GM18951 (cell line): Measurements from ENCODE around the gene TRIM69.
"Not testable (repeated sequence)": the region's sequence is repeated elsewhere in the genome, so short reads cannot be mapped to it uniquely, and the experiment has no call there.

Experiments used
- POLR2A ChIP-seq: IDR thresholded peaks from 4 replicates; pipeline ENCODE4 v1.6.1; 2011; ENCODE audit warnings: mild to moderate bottlenecking; ENCODE audit not compliant: insufficient read length, insufficient read depth; ENCODE audit errors: extremely low read depth
- in situ Hi-C: fragments of 300-500 bp; cut with MboI; formaldehyde crosslinking; loops from one replicate; pipeline ENCODE4 v1.12.0; 2022; ENCODE audit warnings: low sequenced_read_pairs, mixed read lengths, inconsistent platforms; ENCODE audit not compliant: unreplicated experiment

The TRIM69 gene

DNA sequence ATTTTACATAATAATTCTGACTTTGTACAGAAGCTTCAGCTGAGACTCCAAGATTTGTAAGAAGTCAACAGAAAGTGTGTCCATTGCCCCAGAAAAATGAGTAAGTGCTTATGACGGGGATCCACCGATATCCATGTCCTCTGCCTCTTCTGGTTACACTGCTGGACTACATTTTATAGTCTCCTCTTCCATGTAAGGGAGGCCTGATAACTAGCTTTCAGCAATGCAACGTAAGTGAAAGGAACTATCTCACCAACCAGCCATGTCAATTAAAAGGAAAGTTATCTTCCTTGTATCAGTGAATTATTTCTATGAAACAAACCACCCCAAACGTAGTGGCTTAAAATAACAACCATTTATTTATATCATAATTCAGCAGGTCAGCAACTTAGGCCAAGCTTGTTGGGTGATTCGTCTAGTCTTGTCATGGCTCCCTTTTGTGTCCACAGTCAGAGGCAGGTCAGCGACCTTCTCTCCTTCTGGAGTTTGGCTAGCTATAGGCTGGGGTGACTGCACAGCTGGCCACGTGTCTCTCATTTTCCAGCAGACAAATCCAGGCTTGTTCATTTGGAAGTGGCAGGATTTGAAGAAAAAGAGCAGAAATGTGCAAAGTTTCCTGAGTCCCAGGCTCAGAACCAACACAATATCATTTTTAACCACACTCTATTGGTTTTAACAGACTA is 44.9 kb downstream of the TRIM69 start:
- in situ Hi-C loops = no loop called here
- no peak for TF ChIP-seq POLR2A

- in situ Hi-C loops = no loop called here
- TF ChIP-seq POLR2A = no peak
These were observed 46.2 kb downstream of the TRIM69 start for GRCh38 chr15:44782516-44782915.

GRCh38 chr15:44784918-44785274 is 48.6 kb downstream of the TRIM69 start:
- in situ Hi-C loops = not testable (repeated sequence)

GRCh38 chr15:44788748-44789147 is 52.4 kb downstream of the TRIM69 start:
- TF ChIP-seq POLR2A = no peak
- in situ Hi-C loops = no loop called here

- no peak for TF ChIP-seq POLR2A
- in situ Hi-C loops = no loop called here
These were observed 53.9 kb downstream of the TRIM69 start for GRCh38 chr15:44790215-44790614.

GRCh38 chr15:44790656-44791055 is 54.3 kb downstream of the TRIM69 start:
- in situ Hi-C loops = no loop called here
- TF ChIP-seq POLR2A = no peak

GRCh38 chr15:44792715-44793114 is 56.4 kb downstream of the TRIM69 start:
- TF ChIP-seq POLR2A = no peak
- in situ Hi-C loops = no loop called here

DNA sequence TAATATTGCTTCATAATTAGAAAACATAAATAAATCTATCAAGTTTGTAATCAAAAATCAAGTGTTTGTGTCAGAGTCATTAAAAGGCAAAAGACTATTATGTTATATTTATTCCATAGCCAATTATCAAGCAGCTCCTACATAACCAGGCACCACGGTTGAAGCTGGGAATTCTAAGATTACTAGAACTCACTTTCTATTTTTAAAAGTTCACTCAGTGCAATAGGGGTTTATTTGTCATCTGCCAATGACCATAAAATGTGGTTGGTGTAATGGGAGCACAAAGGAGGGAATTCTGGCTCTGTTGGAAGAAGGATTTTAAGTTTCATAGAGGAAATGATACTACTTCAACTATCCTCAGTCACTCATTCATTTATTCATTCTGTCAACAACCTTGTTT is 57.7 kb downstream of the TRIM69 start:
- in situ Hi-C loops = no loop called here
- no peak for TF ChIP-seq POLR2A

DNA sequence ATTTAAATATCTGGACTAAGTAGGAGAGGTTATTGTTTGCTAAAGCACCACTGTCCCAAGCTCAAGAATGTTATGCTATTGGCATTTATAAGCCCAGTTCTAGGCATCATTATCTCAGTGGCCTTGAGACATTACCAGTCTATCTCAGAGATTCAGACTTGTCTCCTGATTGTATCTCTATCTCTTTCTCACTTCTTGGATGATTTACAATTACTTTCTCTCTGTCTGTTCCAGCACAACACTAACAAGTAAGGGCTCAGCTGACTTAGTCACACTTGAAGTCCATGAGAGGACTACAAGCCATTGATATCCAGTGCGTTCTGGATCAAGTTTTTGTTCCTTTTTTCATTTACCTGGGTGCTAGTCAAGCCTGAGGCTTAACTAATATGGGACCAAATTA is 60.2 kb downstream of the TRIM69 start:
- no peak for TF ChIP-seq POLR2A
- in situ Hi-C loops = no loop called here

DNA sequence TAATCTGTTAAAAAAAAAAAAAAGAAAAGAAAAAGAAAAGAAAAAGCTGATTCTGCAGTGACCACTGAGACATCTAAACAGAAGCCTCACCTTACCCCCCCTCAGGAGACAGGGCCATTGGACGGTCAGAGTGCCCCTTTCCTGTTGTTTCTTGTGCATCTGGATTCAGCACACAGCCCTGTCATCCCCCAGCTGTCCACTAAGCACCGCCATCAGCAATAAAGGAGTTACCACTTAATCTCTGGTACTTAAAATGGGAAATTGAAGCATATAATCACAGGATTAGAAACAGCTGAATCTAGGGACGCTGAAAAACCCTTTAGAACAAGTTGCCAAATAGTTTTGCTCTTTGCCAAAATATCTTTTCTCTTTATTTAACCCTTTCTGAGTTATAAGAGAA is 62.5 kb downstream of the TRIM69 start:
- no peak for TF ChIP-seq POLR2A
- in situ Hi-C loops = no loop called here

GRCh38 chr15:44801364-44801763 is 65.0 kb downstream of the TRIM69 start:
- no peak for TF ChIP-seq POLR2A
- in situ Hi-C loops = no loop called here

DNA sequence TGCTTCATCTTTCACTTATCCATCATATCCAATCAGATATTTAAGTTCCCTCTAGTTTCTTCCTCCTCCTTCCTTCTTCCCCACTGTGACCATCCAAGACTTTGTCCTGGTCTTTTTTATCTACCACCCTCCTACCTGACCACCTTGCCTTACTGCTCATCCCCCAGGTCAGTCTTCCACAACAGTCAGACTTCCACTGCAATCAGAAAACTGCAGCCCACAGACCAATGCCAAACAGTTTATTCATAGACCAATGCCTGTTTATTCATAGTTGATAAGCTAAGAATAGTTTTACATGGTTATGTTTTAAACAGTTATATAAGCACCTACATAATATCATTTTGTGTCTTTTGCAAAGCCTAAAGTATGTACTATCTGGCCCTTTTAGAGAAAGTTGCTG is 65.5 kb downstream of the TRIM69 start:
- in situ Hi-C loops = no loop called here
- TF ChIP-seq POLR2A = no peak

DNA sequence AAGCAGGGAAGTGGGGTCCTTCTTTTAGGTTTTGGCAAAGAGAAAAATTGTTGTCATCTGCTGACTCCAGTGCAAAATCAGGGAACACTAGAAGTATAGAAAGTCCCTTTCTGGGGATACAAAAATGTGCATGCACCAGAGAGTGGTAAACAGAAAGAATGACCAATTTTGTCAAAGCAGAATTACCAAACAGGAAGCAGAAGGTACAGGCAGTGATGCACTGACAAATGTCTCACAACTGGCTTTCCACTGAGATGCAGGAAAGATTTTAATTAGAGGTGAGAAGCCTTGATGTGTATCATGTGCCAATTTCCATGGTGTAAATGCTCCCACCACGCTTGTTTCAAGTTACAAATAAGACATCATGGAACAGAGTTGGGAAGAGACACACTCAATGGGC is 66.0 kb downstream of the TRIM69 start:
- in situ Hi-C loops = no loop called here
- TF ChIP-seq POLR2A = no peak

DNA sequence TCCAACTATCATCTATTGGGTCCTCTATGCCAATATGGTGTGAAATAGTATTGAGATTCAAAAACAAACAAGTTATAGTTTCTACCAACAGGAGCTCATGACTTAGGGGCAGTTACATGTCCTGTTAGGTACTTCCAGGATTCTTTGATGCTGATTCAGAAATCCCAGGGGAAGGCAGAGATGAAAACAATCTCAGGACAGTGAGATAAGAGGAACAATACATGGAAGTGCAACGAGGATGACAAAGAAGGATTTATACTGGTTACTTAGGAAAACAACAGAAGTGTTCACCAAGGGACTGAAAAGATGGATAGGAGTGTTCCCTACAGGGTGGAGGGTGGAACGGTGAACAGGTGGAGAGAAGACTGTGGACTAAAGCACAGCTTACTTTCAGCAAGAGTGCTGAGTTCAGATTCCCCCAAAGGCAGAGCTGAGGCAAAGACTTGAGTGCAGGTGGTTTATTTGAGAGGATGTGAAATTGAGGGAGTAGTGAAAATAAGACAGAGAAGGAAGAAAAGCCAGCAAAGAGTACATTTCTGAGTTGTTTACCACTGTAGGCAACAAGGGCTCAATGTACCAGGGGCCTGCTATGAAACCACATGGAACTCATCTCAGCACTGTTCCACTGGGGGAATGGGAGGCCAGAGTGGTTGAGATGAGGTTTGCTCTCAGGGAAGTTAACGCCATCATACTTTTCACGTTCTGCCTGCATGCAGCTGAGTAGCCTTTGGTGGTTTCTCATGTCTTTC is 68.1 kb downstream of the TRIM69 start:
- in situ Hi-C loops = no loop called here
- no peak for TF ChIP-seq POLR2A
